Duodenal mucosa (tissue), 2 donors: Measurements from ENCODE around the gene KRTAP10-5.
"Not testable (repeated sequence)": the region's sequence is repeated elsewhere in the genome, so short reads cannot be mapped to it uniquely, and the experiment has no call there.

ENCODE experiments used
- H3K27ac ChIP-seq: one replicate; pipeline ENCODE4 v1.7.0; 2013; ENCODE audit warnings: low read depth, low read length
- H3K27me3 ChIP-seq, 2 donors: one replicate each; pipeline ENCODE4 v1.7.0; 2013; ENCODE audit warnings: low read length in 2 of 2, control low read depth in 1 of 2; ENCODE audit not compliant: insufficient read depth in 2 of 2, control insufficient read depth in 1 of 2
- H3K36me3 ChIP-seq, 2 donors: one replicate each; pipeline ENCODE4 v1.7.0; 2013; ENCODE audit warnings: low read length in 2 of 2, control low read depth in 1 of 2; ENCODE audit not compliant: insufficient read depth in 2 of 2, control insufficient read depth in 1 of 2
- H3K4me1 ChIP-seq, 2 donors: one replicate each; pipeline ENCODE4 v1.7.0; 2013; ENCODE audit warnings: low read length in 2 of 2, control low read depth in 1 of 2; ENCODE audit not compliant: insufficient read depth in 2 of 2, control insufficient read depth in 1 of 2
- H3K4me3 ChIP-seq, 2 donors: one replicate each; pipeline ENCODE4 v1.7.0; 2013; ENCODE audit warnings: low read length in 2 of 2, low read depth in 1 of 2
- H3K9ac ChIP-seq, 2 donors: one replicate each; pipeline ENCODE4 v1.7.0; 2013; ENCODE audit warnings: low read length in 2 of 2, low read depth in 1 of 2
- H3K9me3 ChIP-seq, 2 donors: one replicate each; pipeline ENCODE4 v1.7.0; 2013; ENCODE audit warnings: low read length in 2 of 2, control low read depth in 1 of 2; ENCODE audit not compliant: control insufficient read depth in 1 of 2

The KRTAP10-5 gene

GRCh38 chr21:44590897-44591800 is 10.7 kb upstream of the KRTAP10-5 start:
- H3K4me1 ChIP-seq, result not testable (repeated sequence)

GRCh38 chr21:44590311-44590721 is 9.9 kb upstream of the KRTAP10-5 start:
- no peaks in the 10 kb centered on the region for H3K36me3 ChIP-seq
- H3K9me3 ChIP-seq, result no peaks in the 10 kb centered on the region
- H3K9ac ChIP-seq, result no peak overlapping the region
- H3K4me1 ChIP-seq, result no peaks in the 10 kb centered on the region
- no peak overlapping the region for H3K27ac ChIP-seq
- peaks cover 0 to 18% of the 10 kb centered on the region in 2 donors for H3K27me3 ChIP-seq
- no peak overlapping the region for H3K4me3 ChIP-seq

More at GRCh38 chr21:44590897-44591800, 10.7 kb upstream of the KRTAP10-5 start:
- H3K36me3 ChIP-seq, H3K4me3 ChIP-seq, H3K9ac ChIP-seq, H3K27ac ChIP-seq, H3K9me3 ChIP-seq: not testable (repeated sequence)
- peaks cover 0 to 17% of the 10 kb centered on the region in 2 donors for H3K27me3 ChIP-seq

GRCh38 chr21:44589586-44590305 is 9.3 kb upstream of the KRTAP10-5 start:
- Histone ChIP-seq H3K27ac (no peak overlapping the region), H3K36me3 (no peaks in the 10 kb centered on the region), H3K4me3 (no peak overlapping the region), H3K9ac (no peak overlapping the region), H3K27me3 (peaks cover 0 to 14% of the 10 kb centered on the region in 2 donors), H3K4me1 (no peaks in the 10 kb centered on the region), H3K9me3 (no peaks in the 10 kb centered on the region)

- no peaks in the 10 kb centered on the region for H3K9me3 ChIP-seq
- H3K9ac ChIP-seq, result no peak overlapping the region
- H3K36me3 ChIP-seq, result no peaks in the 10 kb centered on the region
- H3K4me1 ChIP-seq, result no peaks in the 10 kb centered on the region
- H3K4me3 ChIP-seq, result no peak overlapping the region
- peaks cover 0 to 14% of the 10 kb centered on the region in 2 donors for H3K27me3 ChIP-seq
- H3K27ac ChIP-seq, result no peak overlapping the region
Observed at GRCh38 chr21:44589094-44589493, 8.7 kb upstream of the KRTAP10-5 start.

- H3K4me1 ChIP-seq, result no peaks in the 10 kb centered on the region
- H3K27ac ChIP-seq, result no peak overlapping the region
- H3K4me3 ChIP-seq, result no peak overlapping the region
- peaks cover 0 to 2% of the 10 kb centered on the region in 2 donors for H3K9me3 ChIP-seq
- peaks cover 0 to 6% of the 10 kb centered on the region in 2 donors for H3K27me3 ChIP-seq
- H3K36me3 ChIP-seq, result no peaks in the 10 kb centered on the region
- no peak overlapping the region for H3K9ac ChIP-seq
Observed at GRCh38 chr21:44585892-44586291, 5.5 kb upstream of the KRTAP10-5 start.

- no peaks in the 10 kb centered on the region for H3K36me3 ChIP-seq
- H3K9ac ChIP-seq, result no peak overlapping the region
- H3K4me3 ChIP-seq, result no peak overlapping the region
- no peaks in the 10 kb centered on the region for H3K4me1 ChIP-seq
- no peak overlapping the region for H3K27ac ChIP-seq
- peaks cover 0 to 5% of the 10 kb centered on the region in 2 donors for H3K9me3 ChIP-seq
- peaks cover 0 to 4% of the 10 kb centered on the region in 2 donors for H3K27me3 ChIP-seq
Observed at GRCh38 chr21:44583800-44584147, 3.4 kb upstream of the KRTAP10-5 start.

GRCh38 chr21:44583089-44583799 is 2.8 kb upstream of the KRTAP10-5 start:
- no peak overlapping the region for H3K4me3 ChIP-seq
- no peak overlapping the region for H3K27ac ChIP-seq
- no peaks in the 10 kb centered on the region for H3K4me1 ChIP-seq
- peaks cover 0 to 5% of the 10 kb centered on the region in 2 donors for H3K9me3 ChIP-seq
- H3K27me3 ChIP-seq, result peaks cover 0 to 4% of the 10 kb centered on the region in 2 donors
- H3K9ac ChIP-seq, result no peak overlapping the region
- no peaks in the 10 kb centered on the region for H3K36me3 ChIP-seq

GRCh38 chr21:44582055-44582454 is 1.7 kb upstream of the KRTAP10-5 start:
- Histone ChIP-seq H3K4me1 (no peaks in the 10 kb centered on the region), H3K27ac (no peak overlapping the region), H3K27me3 (peaks cover 0 to 4% of the 10 kb centered on the region in 2 donors), H3K36me3 (no peaks in the 10 kb centered on the region), H3K4me3 (no peak overlapping the region), H3K9me3 (peaks cover 0 to 7% of the 10 kb centered on the region in 2 donors), H3K9ac (no peak overlapping the region)

- no peak overlapping the region for H3K27ac ChIP-seq
- peaks cover 0 to 7% of the 10 kb centered on the region in 2 donors for H3K9me3 ChIP-seq
- H3K4me1 ChIP-seq, result no peaks in the 10 kb centered on the region
- H3K27me3 ChIP-seq, result peaks cover 0 to 2% of the 10 kb centered on the region in 2 donors
- H3K36me3 ChIP-seq, result no peaks in the 10 kb centered on the region
- H3K9ac ChIP-seq, result no peak overlapping the region
- H3K4me3 ChIP-seq, result no peak overlapping the region
Observed at GRCh38 chr21:44581158-44581557, 754 bp upstream of the KRTAP10-5 start.

- no peak overlapping the region for H3K9ac ChIP-seq
- no peaks in the 10 kb centered on the region for H3K36me3 ChIP-seq
- peaks cover 0 to 7% of the 10 kb centered on the region in 2 donors for H3K9me3 ChIP-seq
- H3K27ac ChIP-seq, result no peak overlapping the region
- no peaks in the 10 kb centered on the region for H3K4me1 ChIP-seq
- no peak overlapping the region for H3K4me3 ChIP-seq
- no peaks in the 10 kb centered on the region for H3K27me3 ChIP-seq
Observed at GRCh38 chr21:44579833-44580144, 615 bp downstream of the KRTAP10-5 start.
